ENCODE data around the gene SLC12A4. TPM values are rescaled to one million over a fixed set of nuclear protein-coding genes. Genes with fewer than 3 reads are reported as not detected.

Gene SLC12A4
- total and polyA plus RNA-seq, 2 of the 13 experiments (the other 11 are each of a cell fraction or from before 2014, with no cell fraction given): 65.1 to 84.3 TPM

GRCh38 chr16:67996666-67997065, 28.2 kb upstream of the SLC12A4 start:
- no peaks in the 10 kb centered on the region for H3K79me2 ChIP-seq (ENCODE audit: insufficient read depth, low read length)
- H2AFZ ChIP-seq (ENCODE audit: low read length): no peak overlapping the region
- no peaks in the 10 kb centered on the region for H4K20me1 ChIP-seq (ENCODE audit: insufficient read depth, low read length)
- H3K4me1 ChIP-seq (ENCODE audit: insufficient read depth, low read length): peaks cover 55% of the 10 kb centered on the region
- H3K36me3 ChIP-seq (replicated peaks in 1 of 2; ENCODE audit: control insufficient read depth in 1 of 2, insufficient read depth in 2 of 2, low read length in 2 of 2): no peaks in the 10 kb centered on the region
- POLR2A ChIA-PET: no interaction called here
- ATAC-seq (no peak), FAIRE-seq (no peak), DNase-seq (ENCODE audit: low spot score) (no peak)
- no peak overlapping the region for H3K4me3 ChIP-seq (replicated peaks in 1 of 3; ENCODE audit: insufficient read depth in 1 of 3, low read depth in 2 of 3, low read length in 3 of 3)
- intact Hi-C loops (cut with micrococcal nuclease; ENCODE audit: unreplicated experiment) (no loop called here), in situ Hi-C loops (cut with HindIII; ENCODE audit: extremely low pct_ligation_motif_present, low pct_unique_long_range_greater_than_20kb) (no loop called here)
- peaks cover 0 to 13% of the 10 kb centered on the region in 2 experiments; a peak in 2 of 5 replicates for H3K27me3 ChIP-seq (ENCODE audit: control insufficient read depth in 1 of 2, insufficient read depth in 2 of 2, low read length in 2 of 2)
- no peak overlapping the region for H3K4me2 ChIP-seq (ENCODE audit: low read depth, low read length)
- no TSS peak for BruUV-seq (replicated peaks)
- no peaks in the 10 kb centered on the region for H3K9me3 ChIP-seq (ENCODE audit: low read length)
- no peak overlapping the region for H3K9ac ChIP-seq (ENCODE audit: insufficient read depth, low read depth, low read length)
- CTCF ChIA-PET (ENCODE audit: low intra/inter-chr PET ratio, low total read pairs): no interaction called here
- no peak overlapping the region for H3K27ac ChIP-seq (ENCODE audit: extremely low read length, insufficient read depth, low read length)
- WGBS (ENCODE audit: low lambda C conversion rate): 96% methylated on average over 5 of the region's 5 CpGs
- no peak for TF ChIP-seq IRF9 (CRISPR knock-in tag; IDR thresholded peaks at IDR 0.05; ENCODE audit: borderline replicate concordance)
- TF ChIP-seq SNAPC4 (CRISPR knock-in tag; IDR thresholded peaks at IDR 0.05): no peak
- TF ChIP-seq AKAP8 (CRISPR knock-in tag; IDR thresholded peaks at IDR 0.05): no peak
- TF ChIP-seq DMAP1 (CRISPR knock-in tag; IDR thresholded peaks at IDR 0.05): no peak
- TF ChIP-seq SIN3B (IDR thresholded peaks at IDR 0.05; ENCODE audit: low read length): no peak
- no peak for TF ChIP-seq DDIT3 (CRISPR knock-in tag; IDR thresholded peaks at IDR 0.05)
- no peak for TF ChIP-seq TRAFD1 (CRISPR knock-in tag; IDR thresholded peaks at IDR 0.05; ENCODE audit: borderline replicate concordance)
- no peak for TF ChIP-seq ZNF503 (CRISPR knock-in tag; IDR thresholded peaks at IDR 0.05)
- TF ChIP-seq SMARCE1 (IDR thresholded peaks at IDR 0.05; ENCODE audit: borderline replicate concordance): no peak
- TF ChIP-seq MLXIP (CRISPR knock-in tag; IDR thresholded peaks at IDR 0.05; ENCODE audit: borderline replicate concordance): no peak
- TF ChIP-seq FOXA1 (IDR thresholded peaks at IDR 0.05): no peak
- no peak for TF ChIP-seq FOXA1 (CRISPR knock-in tag; IDR thresholded peaks at IDR 0.05)
